Small intestine (tissue), 7 donors: ENCODE measurements around the gene GTF2F2. TPM values are rescaled to one million over a fixed set of nuclear protein-coding genes. Genes with fewer than 3 reads are reported as not detected.
A peak's percentile ranks its signal among the peaks of the same experiment; 100 is the strongest.

Experiments
- DNase-seq, 2 donors: peaks; one replicate each; pipeline versions ENCODE4 v3.0.0 to v3.0.0-alpha.2; 2013
- FAIRE-seq: peaks from 2 replicates; lab custom pipeline; 2012; peaks lifted over from hg19 to GRCh38; lab: Jason Lieb, UNC
- H3K27ac ChIP-seq, 3 donors: one replicate each; pipeline ENCODE4 v1.5.1; 2013; ENCODE audit warnings: low read length in 2 of 3, mild to moderate bottlenecking in 2 of 3, control low read depth in 1 of 3, inconsistent platforms in 1 of 3, low read depth in 1 of 3, moderate library complexity in 1 of 3
- H3K27me3 ChIP-seq, 3 donors: one replicate each; pipeline ENCODE4 v1.6.1; 2013; ENCODE audit warnings: low read length in 3 of 3, inconsistent platforms in 1 of 3; ENCODE audit not compliant: control insufficient read depth in 3 of 3, insufficient read depth in 3 of 3
- H3K36me3 ChIP-seq, 3 donors: one replicate each; pipeline ENCODE4 v1.6.1; 2013; ENCODE audit warnings: low read length in 3 of 3, inconsistent platforms in 1 of 3, low read depth in 1 of 3, mild to moderate bottlenecking in 1 of 3, moderate library complexity in 1 of 3; ENCODE audit not compliant: control insufficient read depth in 3 of 3, insufficient read depth in 2 of 3
- H3K4me1 ChIP-seq, 3 donors: one replicate each; pipeline ENCODE4 v1.6.1; 2013; ENCODE audit warnings: low read length in 2 of 3, inconsistent platforms in 1 of 3, low read depth in 1 of 3, mild to moderate bottlenecking in 1 of 3, moderate library complexity in 1 of 3; ENCODE audit not compliant: control insufficient read depth in 3 of 3, insufficient read depth in 2 of 3
- H3K4me3 ChIP-seq, 3 donors: one replicate each; pipeline ENCODE4 v1.5.1; 2013; ENCODE audit warnings: low read length in 3 of 3, control low read depth in 1 of 3, inconsistent platforms in 1 of 3, low read depth in 1 of 3, mild to moderate bottlenecking in 1 of 3, moderate library complexity in 1 of 3
- H3K9me3 ChIP-seq, 2 donors: one replicate each; pipeline ENCODE4 v1.6.1; 2013; ENCODE audit warnings: low read depth in 1 of 2, low read length in 1 of 2; ENCODE audit not compliant: control insufficient read depth in 2 of 2, insufficient read depth in 1 of 2
- WGBS, 3 donors: extraction: QIAGEN DNeasy Blood & Tissue Kit; methylation state at CpG; one replicate each; pipeline ENCODE4 v1.1.7; 2013; 5-methylcytosine and 5-hydroxymethylcytosine counted together
- polyA plus RNA-seq, 4 donors: library from polyadenylated mRNA; stranded (reverse) in 3 of 4; unstranded in 1 of 4; fragments of 200-250 nt in 3 of 4; fragments of 120-200 nt in 1 of 4; gene quantifications; one replicate each; pipeline versions ENCODE4 v1.2.1 to v1.2.3, GENCODE V29; 2013
- donor health status: healthy with polysubstance abuse.
- donor health status: control.
- donor health status: control.
- donor health status: Bipolar disorder and iron deficiency.
- donor health status: healthy.

Gene GTF2F2
- polyA plus RNA-seq, 4 donors = 11.6 to 18.9 (median 15.8) TPM

GRCh38 chr13:45310341-45311131, 190.2 kb downstream of the GTF2F2 start:
- Histone ChIP-seq H3K27ac (no peak overlapping the region), H3K27me3 (no peaks in the 10 kb centered on the region), H3K4me3 (peak overlapping the region in 1 of 3 donors; percentile 43), H3K36me3 (no peaks in the 10 kb centered on the region), H3K9me3 (no peaks in the 10 kb centered on the region), H3K4me1 (peaks cover 0 to 7% (median 0%) of the 10 kb centered on the region in 3 donors)
- no peak for FAIRE-seq
- WGBS, 3 donors = 10 to 13% (median 12%) methylated on average over 15 of the region's 15 CpGs
- no peak for DNase-seq

- Histone ChIP-seq H3K36me3 (no peaks in the 10 kb centered on the region), H3K27ac (no peak overlapping the region), H3K4me1 (peaks cover 0 to 9% (median 0%) of the 10 kb centered on the region in 3 donors), H3K9me3 (no peaks in the 10 kb centered on the region), H3K27me3 (no peaks in the 10 kb centered on the region), H3K4me3 (no peak overlapping the region)
- WGBS, 3 donors = 85 to 91% (median 88%) methylated on average over 10 of the region's 10 CpGs
- DNase-seq (no peak), FAIRE-seq (no peak)
These were observed 194.5 kb downstream of the GTF2F2 start for GRCh38 chr13:45314822-45315221.

GRCh38 chr13:45315520-45316167, 195.3 kb downstream of the GTF2F2 start:
- H3K27me3 ChIP-seq = no peaks in the 10 kb centered on the region
- peaks cover 0 to 8% (median 0%) of the 10 kb centered on the region in 3 donors for H3K4me1 ChIP-seq
- WGBS, 3 donors = 35 to 68% (median 45%) methylated on average over 11 of the region's 11 CpGs
- H3K36me3 ChIP-seq = no peaks in the 10 kb centered on the region
- no peak for FAIRE-seq
- peak in 1 of 2 donors; percentile 56 for DNase-seq
- no peak overlapping the region for H3K4me3 ChIP-seq
- no peaks in the 10 kb centered on the region for H3K9me3 ChIP-seq
- H3K27ac ChIP-seq = no peak overlapping the region

GRCh38 chr13:45316338-45316737, 196.0 kb downstream of the GTF2F2 start:
- DNase-seq (peak in 1 of 2 donors; percentile 49), FAIRE-seq (no peak)
- peak overlapping the region in 1 of 3 donors; percentile 49 for H3K27ac ChIP-seq
- peak overlapping the region in 2 of 3 donors; percentile 23 to 34 for H3K4me3 ChIP-seq
- no peaks in the 10 kb centered on the region for H3K9me3 ChIP-seq
- H3K36me3 ChIP-seq = no peaks in the 10 kb centered on the region
- no peaks in the 10 kb centered on the region for H3K27me3 ChIP-seq
- WGBS, 3 donors = 10 to 40% (median 23%) methylated on average over 6 of the region's 6 CpGs
- peaks cover 0 to 5% (median 0%) of the 10 kb centered on the region in 3 donors for H3K4me1 ChIP-seq

- H3K27ac ChIP-seq = peak overlapping the region in 1 of 3 donors; percentile 49
- FAIRE-seq = no peak
- no peak overlapping the region for H3K4me3 ChIP-seq
- no peak for DNase-seq
- H3K36me3 ChIP-seq = no peaks in the 10 kb centered on the region
- 81 to 87% (median 84%) methylated on average over 5 of the region's 5 CpGs for WGBS, 3 donors
- H3K9me3 ChIP-seq = no peaks in the 10 kb centered on the region
- no peaks in the 10 kb centered on the region for H3K27me3 ChIP-seq
- H3K4me1 ChIP-seq = peaks cover 0 to 5% (median 0%) of the 10 kb centered on the region in 3 donors
These were observed 196.7 kb downstream of the GTF2F2 start for GRCh38 chr13:45316996-45317395.

- Histone ChIP-seq H3K36me3 (no peaks in the 10 kb centered on the region), H3K4me3 (no peak overlapping the region), H3K9me3 (no peaks in the 10 kb centered on the region), H3K27me3 (no peaks in the 10 kb centered on the region), H3K4me1 (peaks cover 0 to 2% (median 0%) of the 10 kb centered on the region in 3 donors), H3K27ac (no peak overlapping the region)
- FAIRE-seq = no peak
- WGBS, 3 donors = 56 to 71% (median 57%) methylated on average over 4 of the region's 4 CpGs
- no peak for DNase-seq
These were observed 200.7 kb downstream of the GTF2F2 start for GRCh38 chr13:45320876-45321629.

GRCh38 chr13:45325806-45326205, 205.5 kb downstream of the GTF2F2 start:
- FAIRE-seq (no peak), DNase-seq (no peak)
- WGBS, 3 donors = 63 to 84% (median 79%) methylated on average over 4 of the region's 4 CpGs

More at GRCh38 chr13:45325806-45326205, 205.5 kb downstream of the GTF2F2 start:
- peak overlapping the region in 1 of 3 donors; percentile 69 for H3K27ac ChIP-seq
- no peaks in the 10 kb centered on the region for H3K9me3 ChIP-seq
- no peak overlapping the region for H3K4me3 ChIP-seq
- H3K27me3 ChIP-seq = no peaks in the 10 kb centered on the region
- H3K36me3 ChIP-seq = no peaks in the 10 kb centered on the region
- H3K4me1 ChIP-seq = peaks cover 0 to 5% (median 0%) of the 10 kb centered on the region in 3 donors
